ENCODE measurements around the gene LTBP4. TPM values are rescaled to one million over a fixed set of nuclear protein-coding genes. Genes with fewer than 3 reads are reported as not detected.

Gene LTBP4
- total and polyA plus RNA-seq, 2 of the 13 experiments (the other 11 are each of a cell fraction or from before 2014, with no cell fraction given), result 0.86 to 2.3 TPM

DNA sequence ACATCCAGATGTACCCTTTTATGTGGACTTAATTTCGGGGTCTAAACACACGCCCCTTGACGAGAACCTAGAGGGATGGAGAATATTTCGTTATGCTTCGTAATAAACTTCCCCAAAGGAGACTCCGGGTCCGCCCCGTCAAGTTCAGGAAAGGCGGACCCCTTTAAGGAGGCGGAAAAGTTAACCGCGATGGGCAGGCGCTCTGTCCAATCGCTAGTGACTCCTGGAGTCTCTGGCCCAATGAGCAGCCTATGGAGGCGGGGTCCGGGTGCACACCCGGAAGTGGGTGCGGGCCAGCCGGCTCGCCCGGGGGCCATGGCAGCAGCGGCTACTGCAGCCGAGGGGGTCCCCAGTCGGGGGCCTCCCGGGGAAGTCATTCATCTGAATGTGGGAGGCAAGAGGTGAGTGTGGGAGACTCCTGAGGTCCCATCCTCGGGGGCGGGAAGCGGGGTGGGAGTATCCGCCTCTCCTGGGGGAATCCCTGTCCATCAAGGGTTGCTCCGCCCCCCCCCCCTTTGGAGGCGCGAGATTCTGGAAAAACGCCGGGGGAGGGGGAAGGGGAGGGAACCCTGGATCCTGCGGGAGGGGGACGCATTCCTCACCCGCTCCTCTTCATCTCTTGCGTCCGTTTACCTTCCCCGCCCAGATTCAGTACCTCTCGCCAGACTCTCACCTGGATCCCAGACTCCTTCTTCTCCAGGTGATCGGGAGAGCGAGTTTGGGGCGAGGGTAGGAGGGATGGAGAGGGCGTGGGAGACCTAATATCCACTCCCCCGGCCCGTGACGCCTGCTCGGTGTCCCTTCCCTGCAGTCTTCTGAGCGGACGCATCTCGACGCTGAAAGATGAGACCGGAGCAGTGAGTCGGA is 24.4 kb upstream of the LTBP4 start, which contains the start of gene SHKBP1 (continued):
- TF ChIP-seq ZNF607 (CRISPR knock-in tag; IDR thresholded peaks at IDR 0.05; ENCODE audit: borderline replicate concordance) (peak; percentile 52; the same call in 1 of the 2 replicates), KDM5B (CRISPR knock-in tag; IDR thresholded peaks at IDR 0.05; ENCODE audit: borderline replicate concordance) (peak; percentile 68; the same call in 1 of the 2 replicates), NCOA5 (CRISPR knock-in tag; IDR thresholded peaks at IDR 0.05) (no peak), HNRNPLL (IDR thresholded peaks at IDR 0.05; ENCODE audit: low read depth, low read length, poor library complexity, severe bottlenecking) (peak; percentile 46), ZNF501 (CRISPR knock-in tag; IDR thresholded peaks at IDR 0.05) (peak; percentile 67), ZNF451 (CRISPR knock-in tag; IDR thresholded peaks at IDR 0.05) (no peak), PRDM10 (CRISPR knock-in tag; IDR thresholded peaks at IDR 0.05; ENCODE audit: low read depth) (peak; percentile 67; the same call in 1 of the 2 replicates), PHF20 (CRISPR knock-in tag; IDR thresholded peaks at IDR 0.05) (peak; percentile 72; the same call in 1 of the 2 replicates), YEATS2 (CRISPR knock-in tag; IDR thresholded peaks at IDR 0.05; ENCODE audit: borderline replicate concordance) (peak; percentile 55; the same call in 1 of the 2 replicates), ZNF777 (CRISPR knock-in tag; IDR thresholded peaks at IDR 0.05) (peak; percentile 99), KDM2A (CRISPR knock-in tag; IDR thresholded peaks at IDR 0.05; ENCODE audit: borderline replicate concordance, low read depth) (peak; percentile 36; the same call in 1 of the 2 replicates), ZNF549 (CRISPR knock-in tag; IDR thresholded peaks at IDR 0.05) (no peak), ZNF747 (CRISPR knock-in tag; IDR thresholded peaks at IDR 0.05; ENCODE audit: borderline replicate concordance) (no peak), SAP130 (CRISPR knock-in tag; IDR thresholded peaks at IDR 0.05; ENCODE audit: low read depth) (peak; percentile 85), HOXA9 (CRISPR knock-in tag; IDR thresholded peaks at IDR 0.05; ENCODE audit: borderline replicate concordance) (no peak), GATAD1 (CRISPR knock-in tag; IDR thresholded peaks at IDR 0.05) (peak; percentile 31; the same call in 1 of the 2 replicates), SP5 (CRISPR knock-in tag; IDR thresholded peaks at IDR 0.05; ENCODE audit: borderline replicate concordance, low read depth) (peak; percentile 32; the same call in 1 of the 2 replicates), RBM22 (optimal IDR thresholded peaks at IDR 0.05; ENCODE audit: low read length) (no peak), SNAI1 (CRISPR knock-in tag; IDR thresholded peaks at IDR 0.05; ENCODE audit: borderline replicate concordance) (no peak), ZNF431 (CRISPR knock-in tag; IDR thresholded peaks at IDR 0.05; ENCODE audit: borderline replicate concordance, low read depth) (no peak)
- TF ChIP-seq, protein P1, sequence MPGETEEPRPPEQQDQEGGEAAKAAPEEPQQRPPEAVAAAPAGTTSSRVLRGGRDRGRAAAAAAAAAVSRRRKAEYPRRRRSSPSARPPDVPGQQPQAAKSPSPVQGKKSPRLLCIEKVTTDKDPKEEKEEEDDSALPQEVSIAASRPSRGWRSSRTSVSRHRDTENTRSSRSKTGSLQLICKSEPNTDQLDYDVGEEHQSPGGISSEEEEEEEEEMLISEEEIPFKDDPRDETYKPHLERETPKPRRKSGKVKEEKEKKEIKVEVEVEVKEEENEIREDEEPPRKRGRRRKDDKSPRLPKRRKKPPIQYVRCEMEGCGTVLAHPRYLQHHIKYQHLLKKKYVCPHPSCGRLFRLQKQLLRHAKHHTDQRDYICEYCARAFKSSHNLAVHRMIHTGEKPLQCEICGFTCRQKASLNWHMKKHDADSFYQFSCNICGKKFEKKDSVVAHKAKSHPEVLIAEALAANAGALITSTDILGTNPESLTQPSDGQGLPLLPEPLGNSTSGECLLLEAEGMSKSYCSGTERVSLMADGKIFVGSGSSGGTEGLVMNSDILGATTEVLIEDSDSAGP (CRISPR knock-in tag; IDR thresholded peaks at IDR 0.05; ENCODE audit: borderline replicate concordance), result peak; percentile 100
- TF ChIP-seq, protein P2, sequence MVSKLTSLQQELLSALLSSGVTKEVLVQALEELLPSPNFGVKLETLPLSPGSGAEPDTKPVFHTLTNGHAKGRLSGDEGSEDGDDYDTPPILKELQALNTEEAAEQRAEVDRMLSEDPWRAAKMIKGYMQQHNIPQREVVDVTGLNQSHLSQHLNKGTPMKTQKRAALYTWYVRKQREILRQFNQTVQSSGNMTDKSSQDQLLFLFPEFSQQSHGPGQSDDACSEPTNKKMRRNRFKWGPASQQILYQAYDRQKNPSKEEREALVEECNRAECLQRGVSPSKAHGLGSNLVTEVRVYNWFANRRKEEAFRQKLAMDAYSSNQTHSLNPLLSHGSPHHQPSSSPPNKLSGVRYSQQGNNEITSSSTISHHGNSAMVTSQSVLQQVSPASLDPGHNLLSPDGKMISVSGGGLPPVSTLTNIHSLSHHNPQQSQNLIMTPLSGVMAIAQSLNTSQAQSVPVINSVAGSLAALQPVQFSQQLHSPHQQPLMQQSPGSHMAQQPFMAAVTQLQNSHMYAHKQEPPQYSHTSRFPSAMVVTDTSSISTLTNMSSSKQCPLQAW (CRISPR knock-in tag; IDR thresholded peaks at IDR 0.05), result 0 out of 2 replicates have a peak, but pooled peaks have one; percentile 52

All from HepG2 (cell line).